Measurements from ENCODE around the gene PFDN5. TPM values are rescaled to one million over a fixed set of nuclear protein-coding genes. Genes with fewer than 3 reads are reported as not detected.

PFDN5 gene
- total and polyA plus RNA-seq, 4 donors: 118 to 245 (median 206) TPM

- 66% methylated on average over 20 of the region's 20 CpGs for WGBS
- H3K4me3 ChIP-seq (ENCODE audit: low read depth in 1 of 3, low read length in 3 of 3): peak overlapping the region in 2 of 3 donors; percentile 70 to 85
- DNase-seq (ENCODE audit: low spot score): no peak
These were observed 26.4 kb upstream of the PFDN5 start for GRCh38 chr12:53268630-53269562.

More at GRCh38 chr12:53268630-53269562, 26.4 kb upstream of the PFDN5 start:
- Histone ChIP-seq H3K9me3 (ENCODE audit: control insufficient read depth in 4 of 4, low read length in 3 of 4) (no peaks in the 10 kb centered on the region), H3K4me1 (ENCODE audit: control insufficient read depth in 4 of 4, insufficient read depth in 4 of 4, low read length in 3 of 4) (peaks cover 2 to 10% (median 8%) of the 10 kb centered on the region in 4 donors), H3K36me3 (ENCODE audit: control insufficient read depth in 4 of 4, insufficient read depth in 3 of 4, low read depth in 1 of 4, low read length in 3 of 4) (no peaks in the 10 kb centered on the region), H3K9ac (ENCODE audit: low read depth in 1 of 2, low read length in 2 of 2) (peak overlapping the region; percentile 43 to 44), H3K27ac (ENCODE audit: low read depth in 1 of 2, low read length in 2 of 2) (no peak overlapping the region), H3K27me3 (ENCODE audit: control insufficient read depth in 4 of 4, insufficient read depth in 4 of 4, low read length in 3 of 4) (no peaks in the 10 kb centered on the region)
- no peak for TF ChIP-seq ZBTB33 (IDR thresholded peaks at IDR 0.05)
- no peak for TF ChIP-seq SP1 (IDR thresholded peaks at IDR 0.05)
- no peak for TF ChIP-seq NR2F2 (IDR thresholded peaks at IDR 0.05)
- no peak for TF ChIP-seq YY1 (IDR thresholded peaks at IDR 0.05)
- no peak for TF ChIP-seq TAF1 (conservative IDR thresholded peaks at IDR 0.05)
- TF ChIP-seq JUND (IDR thresholded peaks at IDR 0.05): no peak
- TF ChIP-seq RXRA (IDR thresholded peaks at IDR 0.05): no peak
- TF ChIP-seq FOXA2 (IDR thresholded peaks at IDR 0.05): no peak
- no peak for TF ChIP-seq ATF3 (IDR thresholded peaks at IDR 0.05)
- no peak for TF ChIP-seq RAD21 (IDR thresholded peaks at IDR 0.05)
- TF ChIP-seq, protein P1, sequence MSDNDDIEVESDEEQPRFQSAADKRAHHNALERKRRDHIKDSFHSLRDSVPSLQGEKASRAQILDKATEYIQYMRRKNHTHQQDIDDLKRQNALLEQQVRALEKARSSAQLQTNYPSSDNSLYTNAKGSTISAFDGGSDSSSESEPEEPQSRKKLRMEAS (IDR thresholded peaks at IDR 0.05): no peak
- TF ChIP-seq HNF4G (IDR thresholded peaks at IDR 0.05): no peak
- no peak for TF ChIP-seq HNF4A (conservative IDR thresholded peaks at IDR 0.05)
- TF ChIP-seq, protein P2, sequence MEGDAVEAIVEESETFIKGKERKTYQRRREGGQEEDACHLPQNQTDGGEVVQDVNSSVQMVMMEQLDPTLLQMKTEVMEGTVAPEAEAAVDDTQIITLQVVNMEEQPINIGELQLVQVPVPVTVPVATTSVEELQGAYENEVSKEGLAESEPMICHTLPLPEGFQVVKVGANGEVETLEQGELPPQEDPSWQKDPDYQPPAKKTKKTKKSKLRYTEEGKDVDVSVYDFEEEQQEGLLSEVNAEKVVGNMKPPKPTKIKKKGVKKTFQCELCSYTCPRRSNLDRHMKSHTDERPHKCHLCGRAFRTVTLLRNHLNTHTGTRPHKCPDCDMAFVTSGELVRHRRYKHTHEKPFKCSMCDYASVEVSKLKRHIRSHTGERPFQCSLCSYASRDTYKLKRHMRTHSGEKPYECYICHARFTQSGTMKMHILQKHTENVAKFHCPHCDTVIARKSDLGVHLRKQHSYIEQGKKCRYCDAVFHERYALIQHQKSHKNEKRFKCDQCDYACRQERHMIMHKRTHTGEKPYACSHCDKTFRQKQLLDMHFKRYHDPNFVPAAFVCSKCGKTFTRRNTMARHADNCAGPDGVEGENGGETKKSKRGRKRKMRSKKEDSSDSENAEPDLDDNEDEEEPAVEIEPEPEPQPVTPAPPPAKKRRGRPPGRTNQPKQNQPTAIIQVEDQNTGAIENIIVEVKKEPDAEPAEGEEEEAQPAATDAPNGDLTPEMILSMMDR (IDR thresholded peaks at IDR 0.05; ENCODE audit: low read depth, low read length, missing input control): no peak
- no peak for TF ChIP-seq FOXA1 (IDR thresholded peaks at IDR 0.05)
- no peak for TF ChIP-seq GABPA (IDR thresholded peaks at IDR 0.05 in 1 of 2, conservative IDR thresholded peaks at IDR 0.05 in 1 of 2)
- no peak for TF ChIP-seq EGR1 (IDR thresholded peaks at IDR 0.05; ENCODE audit: low read depth in 2 of 2)
- TF ChIP-seq, protein P3, sequence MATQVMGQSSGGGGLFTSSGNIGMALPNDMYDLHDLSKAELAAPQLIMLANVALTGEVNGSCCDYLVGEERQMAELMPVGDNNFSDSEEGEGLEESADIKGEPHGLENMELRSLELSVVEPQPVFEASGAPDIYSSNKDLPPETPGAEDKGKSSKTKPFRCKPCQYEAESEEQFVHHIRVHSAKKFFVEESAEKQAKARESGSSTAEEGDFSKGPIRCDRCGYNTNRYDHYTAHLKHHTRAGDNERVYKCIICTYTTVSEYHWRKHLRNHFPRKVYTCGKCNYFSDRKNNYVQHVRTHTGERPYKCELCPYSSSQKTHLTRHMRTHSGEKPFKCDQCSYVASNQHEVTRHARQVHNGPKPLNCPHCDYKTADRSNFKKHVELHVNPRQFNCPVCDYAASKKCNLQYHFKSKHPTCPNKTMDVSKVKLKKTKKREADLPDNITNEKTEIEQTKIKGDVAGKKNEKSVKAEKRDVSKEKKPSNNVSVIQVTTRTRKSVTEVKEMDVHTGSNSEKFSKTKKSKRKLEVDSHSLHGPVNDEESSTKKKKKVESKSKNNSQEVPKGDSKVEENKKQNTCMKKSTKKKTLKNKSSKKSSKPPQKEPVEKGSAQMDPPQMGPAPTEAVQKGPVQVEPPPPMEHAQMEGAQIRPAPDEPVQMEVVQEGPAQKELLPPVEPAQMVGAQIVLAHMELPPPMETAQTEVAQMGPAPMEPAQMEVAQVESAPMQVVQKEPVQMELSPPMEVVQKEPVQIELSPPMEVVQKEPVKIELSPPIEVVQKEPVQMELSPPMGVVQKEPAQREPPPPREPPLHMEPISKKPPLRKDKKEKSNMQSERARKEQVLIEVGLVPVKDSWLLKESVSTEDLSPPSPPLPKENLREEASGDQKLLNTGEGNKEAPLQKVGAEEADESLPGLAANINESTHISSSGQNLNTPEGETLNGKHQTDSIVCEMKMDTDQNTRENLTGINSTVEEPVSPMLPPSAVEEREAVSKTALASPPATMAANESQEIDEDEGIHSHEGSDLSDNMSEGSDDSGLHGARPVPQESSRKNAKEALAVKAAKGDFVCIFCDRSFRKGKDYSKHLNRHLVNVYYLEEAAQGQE (IDR thresholded peaks at IDR 0.05): no peak

All from liver (tissue), 9 donors.